Hepatocyte (in vitro differentiated cells): ENCODE data around the gene SERPINI2. TPM values are rescaled to one million over a fixed set of nuclear protein-coding genes. Genes with fewer than 3 reads are reported as not detected.
"Not testable (repeated sequence)": the region's sequence is repeated elsewhere in the genome, so short reads cannot be mapped to it uniquely, and the experiment has no call there.

Source experiments
- DNase-seq: peaks from one replicate; pipeline ENCODE4 v3.0.0-alpha.2; 2016; ENCODE audit warnings: low spot score
- H2AFZ ChIP-seq: fragments of 200-600 bp; sonication (generic); 2 replicates; pipeline ENCODE4 v1.6.0; 2016; ENCODE audit warnings: antibody characterized with exemption, mild to moderate bottlenecking
- H3K27ac ChIP-seq: fragments of 200-600 bp; sonication (generic); 2 replicates; pipeline ENCODE4 v1.5.1; 2016; ENCODE audit warnings: mild to moderate bottlenecking
- H3K27me3 ChIP-seq: fragments of 200-600 bp; sonication (generic); 2 replicates; pipeline ENCODE4 v1.6.1; 2016
- H3K36me3 ChIP-seq: fragments of 200-600 bp; sonication (generic); replicated peaks from 2 replicates; pipeline ENCODE4 v1.5.1; 2016; ENCODE audit warnings: low read depth; ENCODE audit not compliant: insufficient read depth
- H3K4me1 ChIP-seq: fragments of 200-600 bp; sonication (generic); 2 replicates; pipeline ENCODE4 v1.5.1; 2016; ENCODE audit warnings: mild to moderate bottlenecking, moderate library complexity; ENCODE audit not compliant: insufficient read depth
- H3K4me2 ChIP-seq: fragments of 200-600 bp; sonication (generic); 2 replicates; pipeline ENCODE4 v1.6.0; 2016
- H3K4me3 ChIP-seq: fragments of 200-600 bp; sonication (generic); 2 replicates; pipeline ENCODE4 v1.5.1; 2016; ENCODE audit warnings: mild to moderate bottlenecking
- H3K79me2 ChIP-seq: fragments of 200-600 bp; sonication (generic); 2 replicates; pipeline ENCODE4 v1.6.0; 2017; ENCODE audit warnings: mild to moderate bottlenecking
- H3K9me2 ChIP-seq: fragments of 200-600 bp; sonication (generic); replicated peaks from 2 replicates; pipeline ENCODE4 v1.6.0; 2017; ENCODE audit warnings: mild to moderate bottlenecking; ENCODE audit not compliant: insufficient read depth
- H3K9me3 ChIP-seq: fragments of 200-600 bp; sonication (generic); 2 replicates; pipeline ENCODE4 v1.5.1; 2016; ENCODE audit warnings: low read depth, mild to moderate bottlenecking
- H4K20me1 ChIP-seq: fragments of 200-600 bp; sonication (generic); 2 replicates; pipeline ENCODE4 v1.6.0; 2016; ENCODE audit warnings: mild to moderate bottlenecking; ENCODE audit not compliant: insufficient read depth, poor library complexity, severe bottlenecking
- EZH2 ChIP-seq: fragments of 200-600 bp; sonication (generic); IDR thresholded peaks from 2 replicates; pipeline ENCODE4 v1.6.1; 2016; ENCODE audit warnings: antibody characterized with exemption, mild to moderate bottlenecking, borderline replicate concordance
- EZH2phosphoT487 ChIP-seq: fragments of 200-600 bp; sonication (generic); IDR thresholded peaks from one replicate; pipeline ENCODE4 v1.6.1; 2018; ENCODE audit warnings: antibody characterized with exemption, mild to moderate bottlenecking, low read depth, moderate library complexity; ENCODE audit not compliant: unreplicated experiment, severe bottlenecking
- WGBS: methylation state at CpG from one replicate; pipeline ENCODE4 v1.1.6; 2016; ENCODE audit warnings: low lambda C conversion rate; ENCODE audit errors: missing lambda C conversion rate; 5-methylcytosine and 5-hydroxymethylcytosine counted together
- polyA plus RNA-seq: library from polyadenylated mRNA; unstranded; fragments of >200 nt; fragmentation: Nextera tagmentation; extraction: Ambion mirVana; gene quantifications from 2 replicates; pipeline ENCODE4 v1.2.1, GENCODE V29; 2016
- total RNA-seq: library from RNA; depleted of rRNA; stranded (reverse); fragments of >200 nt; gene quantifications from 2 replicates; pipeline ENCODE4 v1.2.3, GENCODE V29; 2014
- TF ChIP-seq, protein P1 (sequence below): fragments of 200-600 bp; sonication (generic); IDR thresholded peaks from 2 replicates; pipeline ENCODE4 v1.5.1; 2016; ENCODE audit warnings: antibody characterized with exemption, mild to moderate bottlenecking; ENCODE audit not compliant: poor library complexity

SERPINI2 gene
- total and polyA plus RNA-seq, 2 experiments from 2014 or later = not detected

DNA sequence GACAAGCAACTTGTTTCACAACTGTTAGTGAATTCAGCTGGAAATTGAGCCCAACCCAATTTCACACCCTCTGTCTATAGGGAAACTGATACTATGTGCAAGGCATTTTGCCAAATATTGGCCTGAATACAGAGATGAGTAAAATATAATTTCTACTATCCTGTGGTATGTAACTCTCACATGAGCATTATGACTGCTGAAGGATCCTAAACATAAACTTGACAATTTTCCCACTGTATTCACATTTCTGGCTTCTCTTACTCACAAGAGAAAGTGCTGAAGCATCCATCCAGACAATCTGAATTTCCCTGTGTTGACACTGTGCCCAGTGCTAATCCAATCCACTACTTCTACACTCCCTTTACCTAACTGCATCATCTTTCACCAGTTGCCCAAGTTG lies 28.4 kb downstream of the SERPINI2 start:
- no peaks in the 10 kb centered on the region for H3K27me3 ChIP-seq
- H3K27ac ChIP-seq = no peak overlapping the region
- no peaks in the 10 kb centered on the region for H3K79me2 ChIP-seq
- no peaks in the 10 kb centered on the region for H3K9me2 ChIP-seq
- H3K9me3 ChIP-seq = no peaks in the 10 kb centered on the region
- no peak overlapping the region for H2AFZ ChIP-seq
- TF ChIP-seq EZH2 = no peak
- TF ChIP-seq, protein P1, sequence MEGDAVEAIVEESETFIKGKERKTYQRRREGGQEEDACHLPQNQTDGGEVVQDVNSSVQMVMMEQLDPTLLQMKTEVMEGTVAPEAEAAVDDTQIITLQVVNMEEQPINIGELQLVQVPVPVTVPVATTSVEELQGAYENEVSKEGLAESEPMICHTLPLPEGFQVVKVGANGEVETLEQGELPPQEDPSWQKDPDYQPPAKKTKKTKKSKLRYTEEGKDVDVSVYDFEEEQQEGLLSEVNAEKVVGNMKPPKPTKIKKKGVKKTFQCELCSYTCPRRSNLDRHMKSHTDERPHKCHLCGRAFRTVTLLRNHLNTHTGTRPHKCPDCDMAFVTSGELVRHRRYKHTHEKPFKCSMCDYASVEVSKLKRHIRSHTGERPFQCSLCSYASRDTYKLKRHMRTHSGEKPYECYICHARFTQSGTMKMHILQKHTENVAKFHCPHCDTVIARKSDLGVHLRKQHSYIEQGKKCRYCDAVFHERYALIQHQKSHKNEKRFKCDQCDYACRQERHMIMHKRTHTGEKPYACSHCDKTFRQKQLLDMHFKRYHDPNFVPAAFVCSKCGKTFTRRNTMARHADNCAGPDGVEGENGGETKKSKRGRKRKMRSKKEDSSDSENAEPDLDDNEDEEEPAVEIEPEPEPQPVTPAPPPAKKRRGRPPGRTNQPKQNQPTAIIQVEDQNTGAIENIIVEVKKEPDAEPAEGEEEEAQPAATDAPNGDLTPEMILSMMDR = no peak
- no peak overlapping the region for H3K4me2 ChIP-seq
- H4K20me1 ChIP-seq = no peaks in the 10 kb centered on the region
- no peaks in the 10 kb centered on the region for H3K36me3 ChIP-seq
- DNase-seq = no peak
- no peaks in the 10 kb centered on the region for H3K4me1 ChIP-seq
- H3K4me3 ChIP-seq = no peak overlapping the region

DNA sequence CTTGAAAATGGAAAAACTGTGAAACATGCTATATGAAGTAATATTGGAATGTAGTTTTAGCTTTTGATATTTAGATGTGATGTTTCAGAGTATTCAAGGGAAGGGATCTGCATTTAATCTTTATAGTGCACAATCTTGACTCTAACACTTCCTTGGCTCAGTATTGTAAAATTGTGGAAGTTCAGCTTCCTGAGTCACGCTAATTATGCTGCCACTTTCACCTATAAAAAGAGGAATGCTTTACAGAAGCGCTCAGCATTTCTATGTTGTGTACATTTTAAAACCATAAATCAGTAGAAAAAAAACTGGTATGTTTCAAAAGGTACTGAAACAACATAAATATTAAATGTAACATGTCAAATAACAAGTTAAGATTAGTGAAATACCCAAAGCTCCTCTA lies 32.6 kb downstream of the SERPINI2 start:
- Histone ChIP-seq H3K36me3 (no peaks in the 10 kb centered on the region), H2AFZ (no peak overlapping the region), H3K9me2 (no peaks in the 10 kb centered on the region), H3K4me1 (no peaks in the 10 kb centered on the region), H3K27me3 (no peaks in the 10 kb centered on the region), H3K9me3 (no peaks in the 10 kb centered on the region), H3K27ac (no peak overlapping the region), H3K4me2 (no peak overlapping the region), H4K20me1 (no peaks in the 10 kb centered on the region), H3K79me2 (no peaks in the 10 kb centered on the region), H3K4me3 (no peak overlapping the region)
- WGBS = 74% methylated on average over 2 of the region's 2 CpGs
- TF ChIP-seq EZH2phosphoT487 (no peak), EZH2 (no peak)
- TF ChIP-seq, protein P1 = no peak
- no peak for DNase-seq

GRCh38 chr3:167437428-167438139 lies 36.3 kb downstream of the SERPINI2 start:
- Histone ChIP-seq H3K4me3 (no peak overlapping the region), H3K4me1 (no peaks in the 10 kb centered on the region), H3K27me3 (no peaks in the 10 kb centered on the region), H3K27ac (no peak overlapping the region), H3K79me2 (no peaks in the 10 kb centered on the region), H4K20me1 (no peaks in the 10 kb centered on the region), H3K4me2 (no peak overlapping the region), H3K9me3 (no peaks in the 10 kb centered on the region), H3K36me3 (no peaks in the 10 kb centered on the region), H2AFZ (no peak overlapping the region), H3K9me2 (no peaks in the 10 kb centered on the region)
- WGBS = 52% methylated on average over 2 of the region's 2 CpGs
- TF ChIP-seq, protein P1 = no peak
- TF ChIP-seq EZH2 = no peak
- no peak for TF ChIP-seq EZH2phosphoT487
- no peak for DNase-seq

DNA sequence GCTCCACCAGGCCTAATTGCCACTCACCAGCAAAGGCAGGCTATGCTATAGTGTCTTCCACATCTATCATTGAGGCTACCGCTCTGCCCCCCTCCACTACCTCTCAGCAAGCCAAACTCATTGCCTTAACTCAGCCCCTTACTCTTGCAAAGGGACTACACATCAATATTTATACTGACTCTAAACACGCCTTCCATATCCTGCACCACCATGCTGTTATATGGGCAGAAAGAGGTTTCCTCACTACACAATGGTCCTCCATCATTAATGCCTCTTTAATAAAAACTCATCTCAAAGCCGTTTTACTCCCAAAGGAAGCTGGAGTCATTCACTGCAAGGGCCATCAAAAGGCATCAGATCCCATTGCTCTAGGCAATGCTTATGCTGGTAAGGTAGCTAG lies 46.9 kb downstream of the SERPINI2 start:
- not testable (repeated sequence) for H3K9me2 ChIP-seq, H3K4me3 ChIP-seq, H3K4me1 ChIP-seq, H3K36me3 ChIP-seq, DNase-seq, H3K27me3 ChIP-seq, H4K20me1 ChIP-seq, H2AFZ ChIP-seq, H3K9me3 ChIP-seq, H3K79me2 ChIP-seq, H3K27ac ChIP-seq, H3K4me2 ChIP-seq
- 86% methylated on average over 3 of the region's 3 CpGs for WGBS

DNA sequence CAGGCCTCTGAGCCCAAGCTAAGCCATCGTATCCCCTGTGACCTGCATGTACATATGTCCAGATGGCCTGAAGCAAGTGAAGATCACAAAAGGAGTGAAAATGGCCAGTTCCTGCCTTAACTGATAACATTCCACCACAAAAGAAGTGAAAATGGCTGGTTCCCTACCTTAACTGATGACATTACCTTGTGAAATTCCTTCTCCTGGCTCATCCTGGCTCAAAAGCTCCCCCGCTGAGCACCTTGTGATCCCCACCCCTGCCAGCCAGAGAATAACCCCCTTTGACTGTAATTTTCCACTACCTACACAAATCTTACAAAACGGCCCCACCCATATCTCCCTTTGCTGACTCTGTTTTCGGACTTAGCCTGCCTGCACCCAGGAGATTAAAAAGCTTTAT lies 51.4 kb downstream of the SERPINI2 start:
- DNase-seq, H3K4me1 ChIP-seq, H3K27ac ChIP-seq, H2AFZ ChIP-seq, H3K4me3 ChIP-seq, H3K9me3 ChIP-seq, H4K20me1 ChIP-seq, H3K9me2 ChIP-seq, H3K36me3 ChIP-seq, H3K27me3 ChIP-seq, H3K79me2 ChIP-seq, H3K4me2 ChIP-seq: not testable (repeated sequence)
- WGBS = 84% methylated on average over 4 of the region's 4 CpGs
